T-helper 2 cell (primary cell): ENCODE measurements around the gene ZIC4.

Source experiments
- DNase-seq, 5 experiments: peaks; one replicate each; pipeline versions ENCODE4 v3.0.0 to v3.0.0-alpha.2; 2012 to 2022

ZIC4 gene

GRCh38 chr3:147404800-147405230 lies 1.5 kb downstream of the ZIC4 start:
- DNase-seq = no peak

- no peak for DNase-seq
Observed at GRCh38 chr3:147404000-147404799, 2.1 kb downstream of the ZIC4 start.

GRCh38 chr3:147403511-147403910 lies 2.8 kb downstream of the ZIC4 start:
- DNase-seq = no peak

GRCh38 chr3:147402159-147402558 lies 4.2 kb downstream of the ZIC4 start:
- DNase-seq = no peak

- no peak for DNase-seq
Observed at GRCh38 chr3:147401421-147401820, 4.9 kb downstream of the ZIC4 start.

GRCh38 chr3:147400999-147401398 lies 5.3 kb downstream of the ZIC4 start:
- DNase-seq = no peak

- no peak for DNase-seq
Observed at GRCh38 chr3:147400111-147400510, 6.2 kb downstream of the ZIC4 start.

GRCh38 chr3:147398813-147399534 lies 7.4 kb downstream of the ZIC4 start:
- DNase-seq = no peak

GRCh38 chr3:147397875-147398812 lies 8.2 kb downstream of the ZIC4 start:
- no peak for DNase-seq

GRCh38 chr3:147397155-147397874 lies 9.0 kb downstream of the ZIC4 start:
- DNase-seq = no peak

- DNase-seq = no peak
Observed at GRCh38 chr3:147396712-147397046, 9.7 kb downstream of the ZIC4 start.

- DNase-seq = no peak
Observed at GRCh38 chr3:147395899-147396711, 10.2 kb downstream of the ZIC4 start.

GRCh38 chr3:147394884-147395225 lies 11.5 kb downstream of the ZIC4 start:
- DNase-seq = no peak

GRCh38 chr3:147393943-147394883 lies 12.1 kb downstream of the ZIC4 start:
- DNase-seq = no peak

GRCh38 chr3:147393261-147393942 lies 12.9 kb downstream of the ZIC4 start:
- DNase-seq = no peak

GRCh38 chr3:147392625-147392946 lies 13.8 kb downstream of the ZIC4 start:
- DNase-seq = no peak

GRCh38 chr3:147391781-147392624 lies 14.3 kb downstream of the ZIC4 start:
- DNase-seq = no peak

GRCh38 chr3:147390589-147391569 lies 15.5 kb downstream of the ZIC4 start:
- DNase-seq = peak in 1 of 5 experiments; percentile 19
